ENCODE results near the gene G0S2. TPM values are rescaled to one million over a fixed set of nuclear protein-coding genes. Genes with fewer than 3 reads are reported as not detected.

G0S2 gene
- total and polyA plus RNA-seq, 10 of the 15 experiments (the other 5 are each of a cell fraction or from before 2014, with no cell fraction given), result 0.07 to 0.51 (median 0.23) TPM

DNA sequence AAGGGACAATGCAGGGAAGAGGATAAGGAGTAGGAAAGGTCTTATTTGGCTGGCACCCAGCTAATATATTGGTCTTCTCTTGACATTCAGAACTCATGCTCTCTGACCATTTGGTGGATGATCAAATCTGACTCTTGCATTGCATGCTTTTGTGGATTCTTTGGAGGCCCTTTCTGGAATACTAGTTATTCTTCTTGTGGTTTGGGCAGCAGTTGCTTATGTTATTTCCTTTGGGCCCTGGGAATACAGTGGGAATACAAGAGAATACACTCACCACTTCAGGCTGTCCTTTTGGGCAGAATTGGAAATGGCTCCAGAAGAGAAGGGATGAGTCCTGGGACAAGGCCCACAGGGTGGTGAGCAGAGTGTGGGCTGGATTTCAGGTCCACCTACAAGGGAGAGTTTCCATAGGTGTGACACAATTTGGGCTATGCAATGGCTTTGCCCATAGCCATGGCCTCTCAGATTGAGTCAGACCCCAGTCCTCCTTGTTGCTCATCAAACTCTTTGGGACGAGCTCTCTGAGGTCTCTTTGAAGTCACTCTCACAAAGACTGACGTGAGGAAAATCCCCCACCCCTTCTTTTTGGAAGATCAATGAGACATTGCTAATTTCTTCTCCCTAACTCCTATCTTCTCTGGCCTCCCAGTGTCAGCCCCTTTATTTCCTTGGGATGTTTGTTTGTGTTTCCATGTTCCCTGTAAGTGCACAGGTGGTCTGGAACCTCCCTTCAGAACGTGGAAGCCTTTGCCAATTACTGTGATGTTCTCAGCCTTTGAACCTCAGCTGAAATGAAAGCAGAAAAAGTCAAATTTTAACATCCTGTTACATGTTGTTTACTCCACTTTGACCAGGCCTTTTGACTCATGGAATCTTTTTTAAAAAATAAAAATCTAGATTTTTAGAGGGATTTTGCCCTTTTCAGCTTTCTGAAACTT is 48.8 kb downstream of the G0S2 start (continued):
- TF ChIP-seq HDAC2 (IDR thresholded peaks at IDR 0.05) (no peak), JUNB (IDR thresholded peaks at IDR 0.05) (peak; percentile 68; the same call in 1 of the 2 replicates), IRF3 (IDR thresholded peaks at IDR 0.05) (no peak), MXI1 (IDR thresholded peaks at IDR 0.05; ENCODE audit: low read depth, low read length) (no peak), RAD51 (IDR thresholded peaks at IDR 0.05) (no peak), ZNF592 (IDR thresholded peaks at IDR 0.05) (no peak), ZNF207 (IDR thresholded peaks at IDR 0.05; ENCODE audit: borderline replicate concordance) (no peak), NR2F1 (conservative IDR thresholded peaks at IDR 0.05) (0 out of 2 replicates have a peak, but pooled peaks have one; percentile 28), NFXL1 (IDR thresholded peaks at IDR 0.05; ENCODE audit: borderline replicate concordance) (no peak), PML (IDR thresholded peaks at IDR 0.05; ENCODE audit: low read length) (no peak), ZZZ3 (IDR thresholded peaks at IDR 0.05; ENCODE audit: control insufficient read depth, insufficient read length, low read depth) (no peak), STAT1 (conservative IDR thresholded peaks at IDR 0.05) (no peak), PKNOX1 (IDR thresholded peaks at IDR 0.05) (0 out of 2 replicates have a peak, but pooled peaks have one; percentile 11), BMI1 (IDR thresholded peaks at IDR 0.05; ENCODE audit: borderline replicate concordance) (no peak), YBX1 (IDR thresholded peaks at IDR 0.05) (no peak), EED (IDR thresholded peaks at IDR 0.05; ENCODE audit: low read depth) (peak; percentile 87), MYC (IDR thresholded peaks at IDR 0.05; ENCODE audit: insufficient read depth, insufficient read length, insufficient replicate concordance, low read length, severe bottlenecking) (no peak), FOXK2 (IDR thresholded peaks at IDR 0.05) (no peak), SMAD5 (IDR thresholded peaks at IDR 0.05; ENCODE audit: low read depth) (no peak)
- TF ChIP-seq, protein P1, sequence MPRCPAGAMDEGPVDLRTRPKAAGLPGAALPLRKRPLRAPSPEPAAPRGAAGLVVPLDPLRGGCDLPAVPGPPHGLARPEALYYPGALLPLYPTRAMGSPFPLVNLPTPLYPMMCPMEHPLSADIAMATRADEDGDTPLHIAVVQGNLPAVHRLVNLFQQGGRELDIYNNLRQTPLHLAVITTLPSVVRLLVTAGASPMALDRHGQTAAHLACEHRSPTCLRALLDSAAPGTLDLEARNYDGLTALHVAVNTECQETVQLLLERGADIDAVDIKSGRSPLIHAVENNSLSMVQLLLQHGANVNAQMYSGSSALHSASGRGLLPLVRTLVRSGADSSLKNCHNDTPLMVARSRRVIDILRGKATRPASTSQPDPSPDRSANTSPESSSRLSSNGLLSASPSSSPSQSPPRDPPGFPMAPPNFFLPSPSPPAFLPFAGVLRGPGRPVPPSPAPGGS (IDR thresholded peaks at IDR 0.05; ENCODE audit: borderline replicate concordance, insufficient read depth, low read depth, low read length, poor library complexity, severe bottlenecking), result peak; percentile 59

Data from GM12878 (cell line).